Heart left ventricle (tissue), 13 donors: ENCODE data around the gene PCNX1.

ENCODE experiments used
- CTCF ChIP-seq, 12 donors: fragments of 200-600 bp; sonication (generic) in 4 of 12; IDR thresholded peaks; one replicate each; pipeline versions ENCODE4 v1.5.0 to v1.8.0; 2018 to 2022; ENCODE audit warnings: antibody characterized with exemption in 12 of 12, mild to moderate bottlenecking in 5 of 12
- POLR2A ChIP-seq, 2 donors: fragments of 450-650 bp; IDR thresholded peaks; one replicate each; pipeline ENCODE4 v1.6.1; 2017; ENCODE audit warnings: antibody characterized with exemption in 2 of 2, mild to moderate bottlenecking in 2 of 2, moderate library complexity in 2 of 2
- donor health status: ischemic (EF 13 %, LVEDD 7.1; RV severe dilation, severe dysfunction).
- donor health status: DM: no; HTN: yes; CAD: no.
- donor health status: DM: no; HTN: no; CAD: no.
- donor health status: ischemic (EF 25% LVEDD 6.9; RV normal size, moderate dysfunction).
- donor health status: ischemic (EF 25% LVEDD 5.7; RV mildly dilated, moderate dysfunction).
- donor health status: ischemic (EF 35%, LVEDD 5.7; RV mildly dilated, moderate dysfunction).
- donor health status: nonischemic (EF 11% LVEDD 7.7; RV severe dilation, severe dysfunction).
- donor health status: DM: yes; HTN: yes; CAD: no.
- donor health status: PGD.
- donor health status: ischemic (EF 29% LVEDD 5.4; RV normal size, mild dysfunction).
- donor health status: nonischemic (EF 23%, LVEDD 6.1; RV moderate dilation, normal function).

- TF ChIP-seq POLR2A (IDR thresholded peaks at IDR 0.05) (no peak), CTCF (IDR thresholded peaks at IDR 0.05) (no peak)
Measured at GRCh38 chr14:71001742-71002141, 94.5 kb downstream of the PCNX1 start.
